ENCODE data around the gene MXRA8.

Gene MXRA8

DNA sequence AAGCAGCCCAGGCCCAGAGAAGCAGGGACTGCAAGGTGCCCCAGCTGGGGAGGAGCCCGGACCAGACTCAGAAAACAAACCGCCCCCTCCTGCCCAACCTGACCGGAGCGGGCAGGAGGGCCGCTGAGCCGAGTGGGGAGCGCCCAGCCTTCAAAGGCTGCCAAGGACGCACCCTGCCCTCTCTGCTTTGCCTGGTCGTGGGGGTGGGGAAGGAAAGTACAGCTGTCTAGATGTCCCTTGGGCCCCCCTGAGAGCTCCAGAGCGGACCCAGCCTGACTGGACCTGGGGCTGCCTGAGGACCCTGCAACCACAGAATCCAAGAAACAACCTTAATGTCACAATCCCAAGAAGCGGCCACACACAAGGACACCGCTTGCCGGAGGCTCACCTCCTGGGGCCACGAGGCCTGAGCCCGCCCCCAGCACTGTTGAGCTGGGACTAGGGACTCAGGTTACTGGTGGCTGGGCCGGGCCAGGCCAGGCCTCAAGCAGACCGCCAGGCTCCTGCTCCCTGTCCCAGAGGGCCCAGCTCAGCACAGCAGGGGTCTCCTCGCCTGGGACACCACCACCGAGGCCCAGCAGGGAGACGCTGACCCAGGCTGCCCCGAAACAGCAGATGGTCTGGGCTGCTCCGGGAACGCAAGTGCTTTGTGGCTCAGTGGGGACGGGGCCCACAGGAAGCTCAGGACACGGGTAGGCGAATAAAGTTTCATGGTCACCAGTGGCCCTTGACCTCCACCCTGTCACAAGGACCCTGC lies 10.5 kb downstream of the MXRA8 start:
- intact Hi-C loops (cut with DNase I; ENCODE audit: low total_unique reads), result loop anchor here (2.0 kb wide), 1 partner anchor 27 kb away; the partner anchor contains the start of gene AURKAIP1
- no peak for DNase-seq
- no peaks in the 10 kb centered on the region for H3K27me3 ChIP-seq
- peaks cover 0 to 5% (median 2%) of the 10 kb centered on the region in 3 donors for H3K36me3 ChIP-seq
- H3K4me1 ChIP-seq, result peaks cover 0 to 66% (median 46%) of the 10 kb centered on the region in 4 donors
- H3K4me3 ChIP-seq, result peak overlapping the region; percentile 81 to 84
- H3K27ac ChIP-seq, result peak overlapping the region; percentile 64 to 66
- no peaks in the 10 kb centered on the region for H3K9me3 ChIP-seq
- TF ChIP-seq, protein P1, sequence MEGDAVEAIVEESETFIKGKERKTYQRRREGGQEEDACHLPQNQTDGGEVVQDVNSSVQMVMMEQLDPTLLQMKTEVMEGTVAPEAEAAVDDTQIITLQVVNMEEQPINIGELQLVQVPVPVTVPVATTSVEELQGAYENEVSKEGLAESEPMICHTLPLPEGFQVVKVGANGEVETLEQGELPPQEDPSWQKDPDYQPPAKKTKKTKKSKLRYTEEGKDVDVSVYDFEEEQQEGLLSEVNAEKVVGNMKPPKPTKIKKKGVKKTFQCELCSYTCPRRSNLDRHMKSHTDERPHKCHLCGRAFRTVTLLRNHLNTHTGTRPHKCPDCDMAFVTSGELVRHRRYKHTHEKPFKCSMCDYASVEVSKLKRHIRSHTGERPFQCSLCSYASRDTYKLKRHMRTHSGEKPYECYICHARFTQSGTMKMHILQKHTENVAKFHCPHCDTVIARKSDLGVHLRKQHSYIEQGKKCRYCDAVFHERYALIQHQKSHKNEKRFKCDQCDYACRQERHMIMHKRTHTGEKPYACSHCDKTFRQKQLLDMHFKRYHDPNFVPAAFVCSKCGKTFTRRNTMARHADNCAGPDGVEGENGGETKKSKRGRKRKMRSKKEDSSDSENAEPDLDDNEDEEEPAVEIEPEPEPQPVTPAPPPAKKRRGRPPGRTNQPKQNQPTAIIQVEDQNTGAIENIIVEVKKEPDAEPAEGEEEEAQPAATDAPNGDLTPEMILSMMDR (IDR thresholded peaks at IDR 0.05), result no peak

DNA sequence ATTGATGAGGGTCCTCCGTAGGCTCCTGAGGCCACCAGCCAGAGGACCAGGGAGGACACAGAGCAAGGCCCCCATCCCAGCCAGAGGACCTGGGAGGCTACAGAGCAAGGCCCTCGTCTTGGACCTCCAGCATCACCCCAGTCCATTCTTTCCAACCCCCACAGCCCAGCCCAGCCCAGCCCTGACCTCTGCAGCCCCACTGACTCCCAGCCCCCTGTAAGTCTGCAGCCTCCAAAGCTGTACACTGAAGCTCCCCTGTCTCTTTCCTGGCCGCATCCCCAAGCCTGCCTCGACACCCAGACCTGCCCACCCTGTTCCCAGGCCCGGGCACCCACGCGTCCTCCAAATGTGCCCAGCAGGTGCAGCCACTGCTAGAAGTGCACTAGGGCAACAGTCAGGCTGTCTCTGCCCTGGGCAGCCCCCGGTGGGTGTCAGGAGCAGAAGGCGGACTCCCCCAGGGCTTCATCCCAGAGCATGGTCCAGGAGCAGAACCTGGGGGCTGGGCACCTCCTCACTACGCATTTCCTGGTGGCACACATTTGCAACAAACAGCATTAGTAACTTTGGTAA lies 11.2 kb downstream of the MXRA8 start:
- H3K4me3 ChIP-seq, result peak overlapping the region; percentile 81 to 84

GRCh38 chr1:1346501-1346890 lies 11.9 kb downstream of the MXRA8 start:
- H3K4me3 ChIP-seq, result no peak overlapping the region
- no peak for DNase-seq
- intact Hi-C loops (cut with DNase I; ENCODE audit: low total_unique reads), result no loop called here
- H3K9me3 ChIP-seq, result no peaks in the 10 kb centered on the region
- H3K36me3 ChIP-seq, result peaks cover 0 to 7% (median 4%) of the 10 kb centered on the region in 3 donors
- peaks cover 0 to 53% (median 38%) of the 10 kb centered on the region in 4 donors for H3K4me1 ChIP-seq
- no peak overlapping the region for H3K27ac ChIP-seq
- TF ChIP-seq, protein P1 (IDR thresholded peaks at IDR 0.05), result no peak
- H3K27me3 ChIP-seq, result no peaks in the 10 kb centered on the region

More for the DNA sequence above, 11.2 kb downstream of the MXRA8 start:
- no peak for DNase-seq
- TF ChIP-seq, protein P1 (IDR thresholded peaks at IDR 0.05), result no peak
- Histone ChIP-seq H3K9me3 (no peaks in the 10 kb centered on the region), H3K27ac (peak overlapping the region; percentile 64 to 66), H3K27me3 (no peaks in the 10 kb centered on the region), H3K36me3 (peaks cover 0 to 1% (median 0%) of the 10 kb centered on the region in 3 donors), H3K4me1 (peaks cover 0 to 59% (median 44%) of the 10 kb centered on the region in 4 donors)
- intact Hi-C loops (cut with DNase I; ENCODE audit: low total_unique reads), result no loop called here

DNA sequence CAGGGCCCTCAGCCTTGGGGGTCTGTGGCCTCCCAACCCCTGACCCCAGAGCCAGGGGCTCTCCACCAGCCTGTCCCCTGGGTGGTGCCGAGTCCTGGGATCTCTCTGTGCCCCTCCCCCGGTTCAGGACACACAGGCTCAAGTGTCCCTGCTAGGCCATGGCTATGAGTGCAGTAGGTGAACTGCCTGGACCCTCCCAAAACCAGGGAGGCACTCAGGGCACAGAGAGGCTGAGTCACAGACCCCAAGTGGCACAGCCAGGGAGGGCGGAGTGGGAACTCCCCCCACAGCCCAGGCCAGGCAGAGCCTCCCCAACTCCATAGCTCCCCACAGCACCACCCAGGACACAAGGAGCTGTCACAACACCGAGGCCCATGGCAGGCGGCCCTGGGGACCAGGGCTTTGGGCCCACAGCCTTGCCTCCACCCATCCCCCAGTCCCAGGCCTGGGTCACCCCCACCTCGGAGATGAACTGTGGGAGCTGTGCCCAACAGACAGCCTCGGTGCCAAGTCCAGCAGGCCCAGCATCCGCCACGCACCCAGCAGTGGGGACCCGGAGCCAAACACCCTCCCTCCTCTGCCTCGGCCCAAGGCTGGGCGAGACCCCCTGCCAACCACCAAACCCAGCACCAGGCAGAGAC lies 12.4 kb downstream of the MXRA8 start:
- peaks cover 0 to 50% (median 34%) of the 10 kb centered on the region in 4 donors for H3K4me1 ChIP-seq
- DNase-seq, result no peak
- peaks cover 0 to 13% (median 8%) of the 10 kb centered on the region in 3 donors for H3K36me3 ChIP-seq
- no peaks in the 10 kb centered on the region for H3K27me3 ChIP-seq
- H3K27ac ChIP-seq, result no peak overlapping the region
- H3K9me3 ChIP-seq, result no peaks in the 10 kb centered on the region
- H3K4me3 ChIP-seq, result no peak overlapping the region
- intact Hi-C loops (cut with DNase I; ENCODE audit: low total_unique reads), result no loop called here
- TF ChIP-seq, protein P1 (IDR thresholded peaks at IDR 0.05), result no peak

DNA sequence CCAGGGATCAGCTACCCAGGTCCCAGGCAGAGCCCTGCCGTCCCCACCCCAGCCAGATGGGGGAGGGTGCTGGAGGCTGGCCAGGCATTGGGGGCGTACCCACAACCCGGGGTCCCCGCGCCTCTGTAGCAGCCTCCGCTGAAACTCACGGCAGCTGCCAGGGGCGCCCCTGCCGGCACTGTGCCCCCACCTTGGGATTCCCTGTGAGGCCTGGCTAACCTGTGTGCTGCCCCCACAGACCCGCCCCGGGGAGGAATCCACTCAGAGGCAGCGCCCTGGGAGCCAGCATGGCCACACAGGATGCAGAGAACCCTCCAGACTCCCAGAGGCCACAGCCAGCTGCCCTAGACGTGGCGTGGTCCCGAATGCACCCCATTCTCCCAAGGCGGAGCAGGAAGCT lies 13.0 kb downstream of the MXRA8 start:
- TF ChIP-seq, protein P1 (IDR thresholded peaks at IDR 0.05), result no peak
- Histone ChIP-seq H3K27me3 (no peaks in the 10 kb centered on the region), H3K4me1 (peaks cover 0 to 50% (median 34%) of the 10 kb centered on the region in 4 donors), H3K9me3 (no peaks in the 10 kb centered on the region), H3K4me3 (no peak overlapping the region), H3K36me3 (peaks cover 0 to 19% (median 12%) of the 10 kb centered on the region in 3 donors), H3K27ac (no peak overlapping the region)
- DNase-seq, result no peak
- intact Hi-C loops (cut with DNase I; ENCODE audit: low total_unique reads), result no loop called here
